H1 (cell line): ENCODE data around the gene DBNL. TPM values are rescaled to one million over a fixed set of nuclear protein-coding genes. Genes with fewer than 3 reads are reported as not detected.
"Not testable (repeated sequence)": the region's sequence is repeated elsewhere in the genome, so short reads cannot be mapped to it uniquely, and the experiment has no call there.

Source experiments
- CTCF ChIA-PET: fragments of 300-600 bp; sonication (Branson Sonifier 250); formaldehyde crosslinking; loops from one replicate; lab custom pipeline; 2021; ENCODE audit not compliant: partially characterized antibody; lab: Charles Lee
- POLR2A ChIA-PET: fragments of 300-600 bp; sonication (Branson Sonifier 250); formaldehyde crosslinking; loops from one replicate; lab custom pipeline; 2021; ENCODE audit warnings: inconsistent platforms; ENCODE audit not compliant: partially characterized antibody; lab: Charles Lee
- DNase-seq, 2 experiments: peaks; one replicate each; pipeline versions ENCODE4 v3.0.0 to v3.0.0-alpha.2; 2010 to 2022; ENCODE audit warnings: low spot score in 2 of 2, low read depth in 1 of 2, mixed read lengths in 1 of 2
- FAIRE-seq: peaks from 2 replicates; lab custom pipeline; 2011; peaks lifted over from hg19 to GRCh38; lab: Jason Lieb, UNC
- H2AFZ ChIP-seq: 2 replicates; pipeline ENCODE4 v1.8.1; 2012; ENCODE audit warnings: low read length, inconsistent platforms
- H2AK5ac ChIP-seq: 2 replicates; pipeline ENCODE4 v1.6.1; 2013; ENCODE audit warnings: low read depth, low read length
- H2BK120ac ChIP-seq: replicated peaks from 2 replicates; pipeline ENCODE3; 2013; ENCODE audit warnings: low read depth, low read length, inconsistent platforms
- H2BK12ac ChIP-seq: 2 replicates; pipeline ENCODE4 v1.6.1; 2013; ENCODE audit warnings: low read depth, low read length
- H2BK15ac ChIP-seq: 2 replicates; pipeline ENCODE4 v1.6.1; 2013; ENCODE audit warnings: low read length
- H2BK20ac ChIP-seq: 2 replicates; pipeline ENCODE4 v1.6.1; 2013; ENCODE audit warnings: low read length
- H2BK5ac ChIP-seq: 2 replicates; pipeline ENCODE4 v1.6.1; 2013; ENCODE audit warnings: low read depth, low read length
- H3K14ac ChIP-seq: 2 replicates; pipeline ENCODE4 v1.6.1; 2013; ENCODE audit warnings: inconsistent platforms; ENCODE audit not compliant: insufficient read length
- H3K18ac ChIP-seq: 2 replicates; pipeline ENCODE4 v1.6.1; 2013; ENCODE audit warnings: low read length; ENCODE audit errors: extremely low read depth
- H3K23ac ChIP-seq: 2 replicates; pipeline ENCODE4 v1.6.1; 2013; ENCODE audit warnings: inconsistent platforms; ENCODE audit not compliant: insufficient read length
- H3K23me2 ChIP-seq: 2 replicates; pipeline ENCODE4 v1.6.1; 2013; ENCODE audit warnings: low read depth, low read length
- H3K27ac ChIP-seq: 2 replicates; pipeline ENCODE4 v1.6.1; 2011; ENCODE audit warnings: low read depth, low read length, inconsistent platforms
- H3K27me3 ChIP-seq, 4 experiments: replicated peaks in 1 of 4; 1 replicate in 1 of 4; 2 replicates in 3 of 4; pipeline versions ENCODE4 v1.6.1 to v1.8.1; 2011 to 2013; ENCODE audit warnings: low read length in 3 of 4, mild to moderate bottlenecking in 3 of 4, inconsistent platforms in 2 of 4, mixed read lengths in 2 of 4, moderate library complexity in 1 of 4; ENCODE audit not compliant: control insufficient read depth in 3 of 4, insufficient read depth in 3 of 4; ENCODE audit errors: extremely low read depth in 1 of 4
- H3K36me3 ChIP-seq, 4 experiments: 2 replicates each; pipeline versions ENCODE4 v1.6.1 to v1.8.1; 2011 to 2013; ENCODE audit warnings: mild to moderate bottlenecking in 4 of 4, low read length in 3 of 4, moderate library complexity in 2 of 4, control low read depth in 1 of 4, inconsistent platforms in 1 of 4; ENCODE audit not compliant: insufficient read depth in 4 of 4, control insufficient read depth in 2 of 4
- H3K4ac ChIP-seq: replicated peaks from 2 replicates; pipeline ENCODE3; 2013; ENCODE audit warnings: low read length, low read depth, mixed read lengths, inconsistent platforms; ENCODE audit not compliant: insufficient read length
- H3K4me1 ChIP-seq, 4 experiments: replicated peaks in 1 of 4; 1 replicate in 1 of 4; 2 replicates in 3 of 4; pipeline versions ENCODE4 v1.6.1 to v1.8.1; 2011 to 2013; ENCODE audit warnings: low read length in 3 of 4, inconsistent platforms in 2 of 4, mixed read lengths in 1 of 4; ENCODE audit not compliant: insufficient read depth in 4 of 4, control insufficient read depth in 3 of 4
- H3K4me2 ChIP-seq, 2 experiments: 2 replicates each; pipeline versions ENCODE4 v1.6.1 to v1.8.1; 2011 to 2013; ENCODE audit warnings: low read depth in 2 of 2, low read length in 2 of 2, control low read depth in 1 of 2, inconsistent platforms in 1 of 2, mild to moderate bottlenecking in 1 of 2; ENCODE audit not compliant: insufficient read depth in 1 of 2
- H3K4me3 ChIP-seq, 4 experiments: fragments of 200-600, 300-600 bp in 1 of 4; sonication (generic), shearing (Covaris generic), sonication (Bioruptor Twin) in 1 of 4; 2 replicates each; pipeline versions ENCODE4 v1.5.1 to v1.8.1; 2011 to 2016; ENCODE audit warnings: low read length in 4 of 4, low read depth in 3 of 4, control low read depth in 2 of 4, inconsistent platforms in 2 of 4, mild to moderate bottlenecking in 2 of 4, mixed read lengths in 1 of 4, moderate library complexity in 1 of 4; ENCODE audit not compliant: insufficient read depth in 2 of 4; ENCODE audit errors: extremely low read depth in 1 of 4
- H3K56ac ChIP-seq: replicated peaks from 2 replicates; pipeline ENCODE3; 2013; ENCODE audit warnings: low read depth, mild to moderate bottlenecking, mixed read lengths, low read length, inconsistent platforms; ENCODE audit not compliant: insufficient read length
- H3K79me1 ChIP-seq: 2 replicates; pipeline ENCODE4 v1.6.1; 2013; ENCODE audit warnings: low read depth, low read length, control low read depth
- H3K79me2 ChIP-seq, 2 experiments: 2 replicates each; pipeline versions ENCODE4 v1.6.1 to v1.8.1; 2012 to 2013; ENCODE audit warnings: low read length in 2 of 2, mild to moderate bottlenecking in 2 of 2, inconsistent platforms in 1 of 2; ENCODE audit not compliant: insufficient read depth in 2 of 2, control insufficient read depth in 1 of 2
- H3K9ac ChIP-seq, 4 experiments: replicated peaks in 1 of 4; 1 replicate in 1 of 4; 2 replicates in 3 of 4; pipeline versions ENCODE4 v1.6.1 to v1.8.1; 2011 to 2013; ENCODE audit warnings: low read depth in 3 of 4, low read length in 3 of 4, control low read depth in 2 of 4, mild to moderate bottlenecking in 2 of 4, moderate library complexity in 2 of 4, inconsistent platforms in 1 of 4; ENCODE audit errors: extremely low read depth in 1 of 4
- H3K9me3 ChIP-seq, 2 experiments: 2 replicates each; pipeline versions ENCODE4 v1.6.1 to v1.8.1; 2012 to 2013; ENCODE audit warnings: mild to moderate bottlenecking in 2 of 2, moderate library complexity in 2 of 2, control low read depth in 1 of 2, inconsistent platforms in 1 of 2, low read depth in 1 of 2, low read length in 1 of 2, mixed read lengths in 1 of 2; ENCODE audit not compliant: insufficient read depth in 2 of 2
- H4K20me1 ChIP-seq, 2 experiments: replicated peaks in 1 of 2; 2 replicates each; pipeline versions ENCODE3 to v1.8.1; 2011 to 2013; ENCODE audit warnings: inconsistent platforms in 2 of 2, low read length in 2 of 2, mild to moderate bottlenecking in 1 of 2; ENCODE audit not compliant: insufficient read depth in 2 of 2, control insufficient read depth in 1 of 2
- H4K5ac ChIP-seq: 2 replicates; pipeline ENCODE4 v1.6.1; 2013; ENCODE audit warnings: low read length, low read depth, mixed read lengths, inconsistent platforms; ENCODE audit not compliant: insufficient read length
- H4K8ac ChIP-seq: 2 replicates; pipeline ENCODE4 v1.8.0; 2013; ENCODE audit warnings: mild to moderate bottlenecking, moderate library complexity, low read length, inconsistent platforms; ENCODE audit not compliant: insufficient read depth; ENCODE audit errors: extremely low read depth
- H4K91ac ChIP-seq: replicated peaks from 2 replicates; pipeline ENCODE3; 2013; ENCODE audit warnings: low read length, mixed read lengths, inconsistent platforms; ENCODE audit not compliant: insufficient read length
- WGBS, 2 experiments: shearing (Covaris generic) in 1 of 2; methylation state at CpG; one replicate each; pipeline versions ENCODE4 v1.1.6 to v1.1.7; 2013 to 2015; ENCODE audit warnings: low lambda C conversion rate in 2 of 2, mixed read lengths in 2 of 2, inconsistent platforms in 1 of 2, low coverage in 1 of 2, missing lambda C conversion rate in 1 of 2; ENCODE audit not compliant: insufficient replicate concordance in 2 of 2, insufficient coverage in 1 of 2, insufficient read length in 1 of 2; ENCODE audit errors: extremely low coverage in 1 of 2, missing lambda C conversion rate in 1 of 2; 5-methylcytosine and 5-hydroxymethylcytosine counted together
- polyA plus RNA-seq, 7 experiments: library from polyadenylated mRNA; depleted of rRNA in 3 of 7; stranded (reverse) in 5 of 7; unstranded in 2 of 7; fragments of >200 nt in 5 of 7; fragments of 200-250 nt in 2 of 7; gene quantifications; 1 replicate in 5 of 7; 2 replicates in 1 of 7; 4 replicates in 1 of 7; pipeline versions ENCODE4 v1.2.1 to v1.2.3, GENCODE V29; 2011 to 2013; ENCODE audit warnings: missing spikeins in 2 of 7, mixed read lengths in 2 of 7
- total RNA-seq: library from RNA; stranded (reverse); fragmentation: NEBNext Ultra II Directional; extraction: Animal tissue kit (Norgen Biotek cat#: 25700); gene quantifications from 2 replicates; pipeline ENCODE4 v1.2.1, GENCODE V29; 2021

DBNL gene
- total and polyA plus RNA-seq, 2 of the 8 experiments (the other 6 are each of a cell fraction or from before 2014, with no cell fraction given) = 30.9 to 56.6 TPM

GRCh38 chr7:44032031-44032430 lies 12.5 kb upstream of the DBNL start:
- H3K9me3 ChIP-seq, H2BK20ac ChIP-seq, H2BK12ac ChIP-seq, H3K4ac ChIP-seq, H3K27ac ChIP-seq, H4K8ac ChIP-seq, H4K91ac ChIP-seq, H3K56ac ChIP-seq, H4K5ac ChIP-seq, H4K20me1 ChIP-seq, H3K27me3 ChIP-seq, H3K23me2 ChIP-seq, H3K4me2 ChIP-seq, H2BK5ac ChIP-seq, H3K4me1 ChIP-seq, H2AFZ ChIP-seq, H3K14ac ChIP-seq, H3K79me2 ChIP-seq, H3K4me3 ChIP-seq, H3K36me3 ChIP-seq, CTCF ChIA-PET, H3K9ac ChIP-seq, H3K18ac ChIP-seq, POLR2A ChIA-PET, DNase-seq, H2AK5ac ChIP-seq, H2BK15ac ChIP-seq, H3K23ac ChIP-seq, H2BK120ac ChIP-seq, H3K79me1 ChIP-seq, FAIRE-seq: not testable (repeated sequence)
- WGBS, 2 experiments = 83% methylated on average over 5 of the region's 6 CpGs; no CpG with 5 or more reads in 1 of the 2 experiments
